GM12878 (cell line): ENCODE data around the gene RAN.
"Not testable (repeated sequence)": the region's sequence is repeated elsewhere in the genome, so short reads cannot be mapped to it uniquely, and the experiment has no call there.

ENCODE experiments used
- CTCF ChIP-seq, 3 experiments: IDR thresholded peaks in 2 of 3; conservative IDR thresholded peaks in 1 of 3; 2 replicates each; pipeline ENCODE4 v1.5.1; 2011; ENCODE audit warnings: low read depth in 3 of 3, low read length in 3 of 3, mild to moderate bottlenecking in 3 of 3, control low read depth in 2 of 3, moderate library complexity in 2 of 3, inconsistent platforms in 1 of 3, mixed read lengths in 1 of 3; ENCODE audit not compliant: control insufficient read depth in 2 of 3, insufficient read depth in 1 of 3; ENCODE audit errors: extremely low read depth in 1 of 3
- MLLT1 ChIP-seq: fragments of 450-650 bp; IDR thresholded peaks from 2 replicates; pipeline ENCODE4 v1.6.1; 2016; ENCODE audit warnings: mild to moderate bottlenecking
- MXI1 ChIP-seq: fragments of 150-350 bp; IDR thresholded peaks from 2 replicates; pipeline ENCODE4 v1.6.1; 2011; ENCODE audit warnings: low read depth, mild to moderate bottlenecking, inconsistent platforms, low read length, improper control_type of control experiment
- MYC ChIP-seq: IDR thresholded peaks from 2 replicates; pipeline ENCODE4 v1.6.1; 2011; ENCODE audit warnings: mild to moderate bottlenecking, low read length, moderate library complexity, inconsistent platforms; ENCODE audit not compliant: insufficient read depth, insufficient replicate concordance, insufficient read length, severe bottlenecking
- NFYA ChIP-seq: IDR thresholded peaks from 2 replicates; pipeline ENCODE4 v1.6.1; 2011; ENCODE audit warnings: low read depth, mild to moderate bottlenecking, low read length, improper control_type of control experiment, borderline replicate concordance
- PAX5 ChIP-seq: IDR thresholded peaks from 2 replicates; pipeline ENCODE4 v1.6.1; 2011; ENCODE audit warnings: low read depth, low read length, borderline replicate concordance
- POLR2A ChIP-seq: IDR thresholded peaks from 2 replicates; pipeline ENCODE4 v1.6.1; 2011; ENCODE audit warnings: low read depth, mild to moderate bottlenecking, low read length
- POLR2AphosphoS2 ChIP-seq: IDR thresholded peaks from 2 replicates; pipeline ENCODE4 v1.6.1; 2011; ENCODE audit warnings: low read depth, mild to moderate bottlenecking, low read length, improper control_type of control experiment, moderate library complexity
- POLR2AphosphoS5 ChIP-seq: IDR thresholded peaks from 2 replicates; pipeline ENCODE4 v1.6.1; 2011; ENCODE audit warnings: mild to moderate bottlenecking, low read length, inconsistent platforms
- TCF12 ChIP-seq: IDR thresholded peaks from 2 replicates; pipeline ENCODE4 v1.6.1; 2011; ENCODE audit warnings: low read depth, mild to moderate bottlenecking, low read length
- YBX1 ChIP-seq: fragments of 450-650 bp; IDR thresholded peaks from 2 replicates; pipeline ENCODE4 v1.6.1; 2016; ENCODE audit warnings: antibody characterized with exemption
- ZBTB40 ChIP-seq: fragments of 450-650 bp; IDR thresholded peaks from 2 replicates; pipeline ENCODE4 v1.6.1; 2016; ENCODE audit warnings: mild to moderate bottlenecking, moderate library complexity, borderline replicate concordance
- ZNF274 ChIP-seq: IDR thresholded peaks from one replicate; pipeline ENCODE4 v1.8.0; 2011; ENCODE audit not compliant: insufficient read length, insufficient read depth
- ZZZ3 ChIP-seq: IDR thresholded peaks from 2 replicates; pipeline ENCODE4 v1.6.1; 2011; ENCODE audit warnings: low read depth; ENCODE audit not compliant: control insufficient read depth, insufficient read length

GRCh38 chr12:130875708-130876107 lies 3.8 kb downstream of the RAN start:
- not testable (repeated sequence) for TF ChIP-seq YBX1; POLR2A; CTCF (IDR thresholded peaks at IDR 0.05 in 2 of 3, conservative IDR thresholded peaks at IDR 0.05 in 1 of 3; ENCODE audit: control insufficient read depth in 2 of 3, extremely low read depth in 1 of 3, insufficient read depth in 1 of 3, low read depth in 3 of 3, low read length in 3 of 3); POLR2AphosphoS5; ZBTB40; ZZZ3; PAX5; MLLT1; TCF12; ZNF274; NFYA; MYC; MXI1; POLR2AphosphoS2
